DLD1 (cell line): ENCODE data around the gene PAPPA.

Experiments used
- in situ Hi-C: cut with HindIII; loops from 2 replicates; pipeline ENCODE4 v1.10.0; 2017; ENCODE audit warnings: low sequenced_read_pairs

The PAPPA gene

GRCh38 chr9:116153765-116154333, at the start of gene PAPPA:
TSS of gene PAPPA (plus strand) at chr9:116153791. CDS start at chr9:116154173, 382 bp downstream.
- in situ Hi-C loops, result no loop called here

- in situ Hi-C loops, result no loop called here
These were observed 49.4 kb upstream of the PAPPA start for GRCh38 chr9:116103976-116104820.

DNA sequence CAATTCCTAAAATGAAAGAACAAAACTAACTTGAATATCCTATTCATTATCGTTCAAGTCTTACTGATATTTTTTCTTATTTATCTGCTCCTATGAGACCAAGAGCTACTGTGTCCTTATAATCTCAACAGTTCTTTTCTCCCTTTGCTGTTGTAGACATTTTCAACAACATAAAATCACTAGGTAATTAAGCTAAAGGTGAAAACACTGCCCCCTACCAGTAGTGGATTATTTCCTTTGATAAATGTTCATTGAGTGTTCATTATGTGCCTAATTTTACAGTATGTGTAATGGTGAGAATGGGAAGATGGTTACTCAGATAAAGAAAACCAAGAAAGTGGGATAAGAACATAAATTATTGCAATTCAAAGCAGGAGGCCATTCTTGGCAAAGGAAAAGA, 41.4 kb upstream of the PAPPA start:
- in situ Hi-C loops, result no loop called here

GRCh38 chr9:116115761-116116353, 37.7 kb upstream of the PAPPA start:
- in situ Hi-C loops, result no loop called here

GRCh38 chr9:116116393-116116792, 37.2 kb upstream of the PAPPA start:
- in situ Hi-C loops, result no loop called here

- in situ Hi-C loops, result no loop called here
These were observed 30.4 kb upstream of the PAPPA start for GRCh38 chr9:116123171-116123570.

DNA sequence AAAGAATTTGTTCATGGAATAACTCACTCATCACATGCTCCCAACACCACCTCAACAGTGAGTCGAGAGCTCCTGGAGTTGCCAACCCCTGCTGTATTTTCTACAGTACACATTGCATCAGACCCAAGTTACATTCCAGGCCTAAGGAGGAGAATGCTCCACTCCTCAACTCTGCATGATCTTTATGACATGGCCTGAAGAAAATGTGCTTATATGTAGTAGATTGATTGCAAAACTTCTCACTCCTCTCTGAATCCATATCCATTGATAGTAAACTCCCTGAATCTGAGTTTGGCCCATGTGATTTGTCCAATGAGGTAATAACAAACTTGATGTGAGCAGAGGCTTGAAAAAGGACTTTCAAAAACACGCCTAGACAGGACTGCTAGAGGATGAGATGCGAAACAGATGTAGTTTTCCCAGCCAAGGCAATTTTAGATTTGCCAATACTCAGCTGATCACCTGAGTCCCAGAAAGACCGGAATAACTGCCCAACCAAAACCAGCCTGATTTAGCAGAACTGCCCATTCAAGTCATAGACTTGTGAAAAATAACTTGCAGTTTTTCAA, 29.0 kb upstream of the PAPPA start:
- in situ Hi-C loops, result no loop called here

GRCh38 chr9:116133163-116133562, 20.4 kb upstream of the PAPPA start:
- in situ Hi-C loops, result no loop called here

DNA sequence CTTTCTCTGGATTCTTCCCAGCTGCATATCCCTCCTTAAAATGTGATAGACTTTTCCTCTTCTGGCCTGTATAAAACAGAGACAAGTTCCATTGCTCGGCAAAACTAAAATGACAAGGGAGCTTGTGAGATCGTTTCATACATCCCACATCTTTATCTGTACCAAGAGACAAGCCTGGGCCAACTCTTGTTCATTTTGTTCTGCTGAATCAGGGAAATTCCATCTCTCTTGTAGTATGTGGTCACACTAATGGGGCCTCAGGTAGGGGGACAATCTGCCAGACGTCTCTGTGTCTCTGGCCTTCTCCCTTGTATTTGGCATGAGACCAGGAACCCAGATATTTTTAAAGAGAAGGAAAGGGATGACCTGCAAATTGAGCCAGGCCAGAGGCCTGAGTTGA, 18.6 kb upstream of the PAPPA start:
- in situ Hi-C loops, result no loop called here

- in situ Hi-C loops, result no loop called here
These were observed 16.6 kb upstream of the PAPPA start for GRCh38 chr9:116137010-116137409.

DNA sequence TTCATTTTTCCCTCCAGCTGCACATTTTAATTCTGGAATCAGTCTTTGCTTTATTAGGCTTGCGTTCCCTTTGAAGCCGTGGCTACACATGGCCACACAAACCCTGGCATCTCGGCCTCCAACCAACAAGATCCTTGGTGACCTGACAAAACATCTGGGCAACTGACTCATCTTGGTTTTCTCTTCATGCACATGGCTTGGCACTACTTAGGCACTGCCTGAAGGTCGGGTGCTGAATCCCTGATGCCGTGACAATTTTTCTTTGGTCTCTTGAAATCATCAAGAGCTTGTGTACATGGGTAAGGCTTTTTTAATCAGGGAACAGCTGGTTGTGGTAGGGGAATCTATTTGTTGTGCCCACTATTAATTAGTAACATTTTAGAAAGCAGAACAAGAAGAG, 16.0 kb upstream of the PAPPA start:
- in situ Hi-C loops, result no loop called here

DNA sequence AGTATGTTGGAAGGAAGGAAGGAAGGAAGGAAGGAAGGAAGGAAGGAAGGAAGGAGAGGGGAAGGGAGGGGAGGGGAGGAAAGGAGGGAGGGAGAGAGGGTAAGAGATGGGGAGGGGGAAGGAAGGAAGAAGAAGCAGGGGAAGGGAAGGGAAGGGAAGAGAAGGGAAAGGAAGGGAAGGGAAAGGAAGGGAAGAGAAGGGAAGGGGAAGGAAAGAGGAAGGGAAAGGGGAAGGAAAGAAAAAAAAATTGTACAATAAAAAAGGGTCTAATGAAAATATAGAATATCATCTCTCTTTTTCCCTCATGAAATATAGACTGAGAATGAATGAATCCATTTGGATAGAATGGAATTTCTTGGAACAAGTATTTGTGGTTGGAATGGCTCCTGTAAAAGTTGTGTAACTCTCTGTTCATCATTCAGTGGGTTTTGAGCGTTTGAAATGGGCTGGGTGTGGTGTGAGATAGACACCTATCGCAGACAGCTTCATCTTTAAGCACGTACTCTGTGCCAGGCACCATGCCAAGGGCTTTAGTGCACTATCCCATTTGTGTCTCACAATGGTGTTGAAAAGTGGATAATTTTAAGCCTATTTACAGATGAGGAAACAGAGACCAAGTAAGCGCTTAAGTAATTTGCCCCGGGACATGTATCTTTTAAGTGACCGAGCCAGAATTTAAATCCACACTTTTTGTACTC, 11.6 kb upstream of the PAPPA start:
- in situ Hi-C loops, result no loop called here

GRCh38 chr9:116142706-116143492, 10.7 kb upstream of the PAPPA start:
- in situ Hi-C loops, result no loop called here

GRCh38 chr9:116144038-116144437, 9.6 kb upstream of the PAPPA start:
- in situ Hi-C loops, result no loop called here

- in situ Hi-C loops, result no loop called here
These were observed 9.0 kb upstream of the PAPPA start for GRCh38 chr9:116144555-116144954.

DNA sequence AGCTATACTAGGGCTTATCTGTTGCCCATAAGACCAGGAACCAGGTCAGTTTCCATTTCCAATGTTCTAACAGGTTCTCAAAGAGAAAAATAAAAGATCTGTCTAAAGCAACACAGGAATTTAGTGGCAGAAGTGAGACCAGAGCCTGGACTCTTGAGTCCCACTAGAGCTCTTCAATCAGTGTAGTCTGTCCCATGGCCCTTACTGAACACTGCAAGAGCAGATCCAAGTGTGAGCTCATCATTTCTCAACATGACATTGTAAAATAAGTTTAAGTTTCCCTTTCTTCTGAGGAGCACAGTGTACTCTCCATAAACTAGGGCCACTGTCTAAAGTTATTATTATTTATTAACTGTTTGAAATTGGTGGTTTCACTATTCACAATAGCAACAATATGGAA, 8.6 kb upstream of the PAPPA start:
- in situ Hi-C loops, result no loop called here

DNA sequence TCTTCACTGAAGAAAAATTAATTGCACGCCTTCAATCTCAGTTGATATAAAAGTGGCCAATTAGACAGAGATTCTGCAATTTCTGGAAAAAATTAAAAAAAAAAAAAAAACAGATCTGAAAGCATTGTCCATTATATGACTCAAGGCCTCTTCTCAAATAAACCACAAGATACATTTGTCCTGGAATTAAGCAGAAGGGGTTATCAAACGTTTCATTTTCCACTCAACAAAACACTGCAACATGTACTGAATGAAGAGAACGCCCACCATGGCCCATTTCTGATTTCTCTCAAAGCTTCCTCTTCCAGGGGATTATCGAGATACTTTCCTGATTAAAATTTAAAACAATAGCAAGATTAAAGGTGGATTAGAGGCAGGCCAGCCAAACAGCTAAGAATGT, 5.8 kb upstream of the PAPPA start:
- in situ Hi-C loops, result no loop called here

DNA sequence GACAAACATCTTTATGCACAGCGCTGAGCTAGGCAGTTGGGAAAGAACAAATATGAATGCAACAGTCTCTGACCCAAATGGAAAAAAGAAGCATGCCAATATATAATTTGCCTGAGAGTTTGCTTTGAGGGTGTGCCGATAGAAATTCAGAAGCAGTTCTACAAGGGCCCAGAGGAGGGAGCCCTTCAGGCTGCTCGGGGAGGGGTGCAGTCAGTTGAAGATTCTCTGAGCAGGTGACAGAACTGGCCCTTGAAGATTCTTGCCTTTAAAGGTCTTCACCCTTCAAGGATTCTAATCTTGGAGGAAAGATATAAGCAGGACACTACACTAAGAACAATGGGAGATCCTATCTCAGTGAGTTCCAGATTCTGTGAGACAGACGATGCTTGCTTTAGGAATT, 3.7 kb upstream of the PAPPA start:
- in situ Hi-C loops, result no loop called here

GRCh38 chr9:116151199-116151598, 2.4 kb upstream of the PAPPA start:
- in situ Hi-C loops, result no loop called here

- in situ Hi-C loops, result no loop called here
These were observed 1.6 kb upstream of the PAPPA start for GRCh38 chr9:116151966-116152381.
